Thymus (tissue), 11 donors: Measurements from ENCODE around the gene ZBTB25. TPM values are rescaled to one million over a fixed set of nuclear protein-coding genes. Genes with fewer than 3 reads are reported as not detected.

Source experiments
- DNase-seq, 9 donors: peaks; one replicate each; pipeline ENCODE4 v3.0.0-alpha.2; 2013; ENCODE audit warnings: low spot score in 9 of 9, low read depth in 6 of 9, missing footprints in 1 of 9
- H3K27ac ChIP-seq, 2 donors: one replicate each; pipeline ENCODE4 v1.5.1; 2013; ENCODE audit warnings: control low read depth in 1 of 2, low read depth in 1 of 2, low read length in 1 of 2, mild to moderate bottlenecking in 1 of 2, moderate library complexity in 1 of 2
- H3K27me3 ChIP-seq, 2 donors: one replicate each; pipeline ENCODE4 v1.5.1; 2013; ENCODE audit warnings: low read length in 1 of 2; ENCODE audit not compliant: control insufficient read depth in 2 of 2, insufficient read depth in 1 of 2
- H3K36me3 ChIP-seq, 2 donors: one replicate each; pipeline ENCODE4 v1.5.1; 2013; ENCODE audit warnings: low read length in 1 of 2, mild to moderate bottlenecking in 1 of 2, moderate library complexity in 1 of 2; ENCODE audit not compliant: control insufficient read depth in 2 of 2, insufficient read depth in 2 of 2
- H3K4me1 ChIP-seq, 2 donors: one replicate each; pipeline ENCODE4 v1.5.1; 2013; ENCODE audit warnings: low read length in 2 of 2; ENCODE audit not compliant: control insufficient read depth in 2 of 2, insufficient read depth in 2 of 2
- H3K4me3 ChIP-seq, 2 donors: one replicate each; pipeline ENCODE4 v1.5.1; 2013; ENCODE audit warnings: low read length in 2 of 2, control low read depth in 1 of 2, mild to moderate bottlenecking in 1 of 2
- H3K9me3 ChIP-seq, 2 donors: one replicate each; pipeline ENCODE4 v1.5.1; 2013; ENCODE audit warnings: low read length in 1 of 2, mild to moderate bottlenecking in 1 of 2; ENCODE audit not compliant: control insufficient read depth in 2 of 2, insufficient read depth in 1 of 2
- WGBS: extraction: QIAGEN DNeasy Blood & Tissue Kit; methylation state at CpG from one replicate; pipeline ENCODE4 v1.1.7; 2013; 5-methylcytosine and 5-hydroxymethylcytosine counted together
- polyA plus RNA-seq: library from polyadenylated mRNA; stranded (reverse); fragments of 200-250 nt; gene quantifications from one replicate; pipeline ENCODE4 v1.2.3, GENCODE V29; 2013
- total RNA-seq: library from RNA; stranded (reverse); fragments of 120-200 nt; gene quantifications from one replicate; pipeline ENCODE4 v1.2.4, GENCODE V29; 2013
- donor health status: healthy.

ZBTB25 gene
- total and polyA plus RNA-seq, 2 donors: 10.6 to 15.0 TPM

- Histone ChIP-seq H3K27me3 (no peaks in the 10 kb centered on the region), H3K4me1 (no peaks in the 10 kb centered on the region), H3K36me3 (peaks cover 21 to 76% of the 10 kb centered on the region in 2 donors), H3K9me3 (no peaks in the 10 kb centered on the region), H3K4me3 (no peak overlapping the region), H3K27ac (no peak overlapping the region)
- no peak for DNase-seq
- over 99% methylated on average over 3 of the region's 3 CpGs for WGBS
These were observed 63.1 kb downstream of the ZBTB25 start for GRCh38 chr14:64440494-64440893.

DNA sequence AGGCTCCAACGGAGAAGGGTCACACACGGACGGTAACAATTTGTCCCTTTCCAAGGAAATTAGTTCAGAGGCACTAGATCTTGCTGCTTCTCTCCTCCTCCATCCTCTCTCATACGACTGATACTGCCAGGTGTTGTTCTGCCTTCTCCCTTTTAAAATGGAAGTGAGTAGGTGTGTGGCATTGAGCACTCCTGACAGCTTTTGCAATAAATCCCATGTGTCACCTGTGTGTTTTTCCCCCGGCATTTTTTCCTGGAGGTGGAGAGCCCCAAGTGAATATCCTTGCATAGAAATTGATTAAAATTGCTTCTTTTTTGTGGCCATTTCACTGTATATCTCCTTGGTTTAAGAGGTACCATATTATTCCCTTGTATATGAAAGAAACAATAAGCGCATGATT, 64.5 kb downstream of the ZBTB25 start:
- H3K36me3 ChIP-seq: peaks cover 21 to 75% of the 10 kb centered on the region in 2 donors
- no peak overlapping the region for H3K4me3 ChIP-seq
- no peak for DNase-seq
- no peaks in the 10 kb centered on the region for H3K4me1 ChIP-seq
- no peaks in the 10 kb centered on the region for H3K9me3 ChIP-seq
- WGBS: 98% methylated on average over 6 of the region's 6 CpGs
- no peak overlapping the region for H3K27ac ChIP-seq
- no peaks in the 10 kb centered on the region for H3K27me3 ChIP-seq

GRCh38 chr14:64438181-64438841, 65.3 kb downstream of the ZBTB25 start:
- 87% methylated on average over 3 of the region's 3 CpGs for WGBS

GRCh38 chr14:64434528-64434927, 69.1 kb downstream of the ZBTB25 start:
- Histone ChIP-seq H3K9me3 (no peaks in the 10 kb centered on the region), H3K27me3 (no peaks in the 10 kb centered on the region), H3K4me1 (no peaks in the 10 kb centered on the region), H3K4me3 (no peak overlapping the region), H3K36me3 (peaks cover 9 to 69% of the 10 kb centered on the region in 2 donors), H3K27ac (no peak overlapping the region)
- over 99% methylated on average over 3 of the region's 3 CpGs for WGBS
- DNase-seq: no peak

More at GRCh38 chr14:64438181-64438841, 65.3 kb downstream of the ZBTB25 start:
- no peaks in the 10 kb centered on the region for H3K27me3 ChIP-seq
- no peak overlapping the region for H3K27ac ChIP-seq
- peaks cover 20 to 71% of the 10 kb centered on the region in 2 donors for H3K36me3 ChIP-seq
- H3K4me1 ChIP-seq: no peaks in the 10 kb centered on the region
- no peaks in the 10 kb centered on the region for H3K9me3 ChIP-seq
- DNase-seq: no peak
- no peak overlapping the region for H3K4me3 ChIP-seq

- no peak for DNase-seq
- no peaks in the 10 kb centered on the region for H3K4me1 ChIP-seq
- WGBS: 98% methylated on average over 6 of the region's 6 CpGs
- H3K9me3 ChIP-seq: no peaks in the 10 kb centered on the region
- H3K36me3 ChIP-seq: peaks cover 10 to 68% of the 10 kb centered on the region in 2 donors
- H3K4me3 ChIP-seq: no peak overlapping the region
- H3K27ac ChIP-seq: no peak overlapping the region
- no peaks in the 10 kb centered on the region for H3K27me3 ChIP-seq
These were observed 79.7 kb downstream of the ZBTB25 start for GRCh38 chr14:64423987-64424386.

- no peaks in the 10 kb centered on the region for H3K9me3 ChIP-seq
- no peaks in the 10 kb centered on the region for H3K4me1 ChIP-seq
- H3K27ac ChIP-seq: no peak overlapping the region
- H3K36me3 ChIP-seq: peaks cover 13 to 76% of the 10 kb centered on the region in 2 donors
- no peak overlapping the region for H3K4me3 ChIP-seq
- H3K27me3 ChIP-seq: no peaks in the 10 kb centered on the region
- DNase-seq: no peak
- 97% methylated on average over 7 of the region's 7 CpGs for WGBS
These were observed 80.9 kb downstream of the ZBTB25 start for GRCh38 chr14:64422756-64423155.

- WGBS: 100% methylated on average over 1 of the region's 1 CpG
- H3K36me3 ChIP-seq: peaks cover 18 to 76% of the 10 kb centered on the region in 2 donors
These were observed 81.6 kb downstream of the ZBTB25 start for GRCh38 chr14:64422005-64422404.

DNA sequence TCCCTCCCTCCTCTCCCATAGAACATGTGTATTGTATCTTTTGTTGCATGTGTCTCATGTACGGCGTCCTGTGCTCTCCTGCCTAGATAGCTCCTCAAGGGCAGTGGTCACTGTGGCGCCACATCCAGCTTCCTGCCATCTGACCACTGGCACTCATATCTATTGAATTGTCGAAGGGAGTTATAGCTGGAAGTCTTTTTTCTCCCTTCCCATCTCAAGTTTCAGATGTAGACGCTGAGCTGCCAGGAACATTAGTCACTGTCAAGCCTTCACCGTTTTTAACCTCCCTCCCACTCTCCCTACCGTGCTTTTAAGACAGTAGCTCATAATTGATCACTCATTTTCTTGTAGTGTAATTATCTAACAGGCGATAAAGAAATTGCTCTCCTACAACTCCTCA, 82.5 kb downstream of the ZBTB25 start:
- H3K27ac ChIP-seq: no peak overlapping the region
- 82% methylated on average over 8 of the region's 8 CpGs for WGBS
- DNase-seq: no peak
- H3K4me3 ChIP-seq: no peak overlapping the region
- H3K9me3 ChIP-seq: no peaks in the 10 kb centered on the region
- peaks cover 21 to 75% of the 10 kb centered on the region in 2 donors for H3K36me3 ChIP-seq
- no peaks in the 10 kb centered on the region for H3K27me3 ChIP-seq
- no peaks in the 10 kb centered on the region for H3K4me1 ChIP-seq

More at GRCh38 chr14:64422005-64422404, 81.6 kb downstream of the ZBTB25 start:
- Histone ChIP-seq H3K4me3 (no peak overlapping the region), H3K27me3 (no peaks in the 10 kb centered on the region), H3K4me1 (no peaks in the 10 kb centered on the region), H3K9me3 (no peaks in the 10 kb centered on the region), H3K27ac (no peak overlapping the region)
- DNase-seq: no peak

- Histone ChIP-seq H3K9me3 (no peaks in the 10 kb centered on the region), H3K4me3 (no peak overlapping the region), H3K36me3 (peaks cover 31 to 66% of the 10 kb centered on the region in 2 donors), H3K27ac (no peak overlapping the region), H3K27me3 (no peaks in the 10 kb centered on the region), H3K4me1 (no peaks in the 10 kb centered on the region)
- DNase-seq: no peak
- WGBS: 95% methylated on average over 7 of the region's 7 CpGs
These were observed 84.6 kb downstream of the ZBTB25 start for GRCh38 chr14:64419003-64419402.
